Kidney (tissue), 14 donors: Measurements from ENCODE around the gene ORC3. TPM values are rescaled to one million over a fixed set of nuclear protein-coding genes. Genes with fewer than 3 reads are reported as not detected.
A peak's percentile ranks its signal among the peaks of the same experiment; 100 is the strongest.
"Not testable (repeated sequence)": the region's sequence is repeated elsewhere in the genome, so short reads cannot be mapped to it uniquely, and the experiment has no call there.

Experiments used
- DNase-seq, 5 donors: peaks; one replicate each; pipeline ENCODE4 v3.0.0-alpha.2; 2013 to 2020
- FAIRE-seq: peaks from 2 replicates; lab custom pipeline; 2012; peaks lifted over from hg19 to GRCh38; lab: Jason Lieb, UNC
- H3K27ac ChIP-seq, 2 donors: one replicate each; pipeline ENCODE4 v1.7.0; 2013; ENCODE audit warnings: low read depth in 2 of 2, low read length in 2 of 2, inconsistent platforms in 1 of 2
- H3K27me3 ChIP-seq: one replicate; pipeline ENCODE4 v1.7.1; 2013; ENCODE audit warnings: low read length, inconsistent platforms; ENCODE audit not compliant: control insufficient read depth, insufficient read depth
- H3K36me3 ChIP-seq, 3 donors: one replicate each; pipeline versions ENCODE4 v1.7.0 to v1.7.1; 2013; ENCODE audit warnings: low read length in 3 of 3, control low read depth in 1 of 3, inconsistent platforms in 1 of 3; ENCODE audit not compliant: insufficient read depth in 3 of 3, control insufficient read depth in 2 of 3
- H3K4me1 ChIP-seq, 3 donors: one replicate each; pipeline versions ENCODE4 v1.7.0 to v1.7.1; 2013; ENCODE audit warnings: low read length in 3 of 3, inconsistent platforms in 1 of 3, low read depth in 1 of 3; ENCODE audit not compliant: control insufficient read depth in 2 of 3, insufficient read depth in 2 of 3
- H3K4me3 ChIP-seq, 3 donors: one replicate each; pipeline versions ENCODE4 v1.7.0 to v1.8.1; 2013; ENCODE audit warnings: low read length in 3 of 3, control low read depth in 1 of 3, inconsistent platforms in 1 of 3
- H3K9ac ChIP-seq, 3 donors: one replicate each; pipeline versions ENCODE4 v1.7.0 to v1.7.1; 2013; ENCODE audit warnings: low read length in 3 of 3, control low read depth in 1 of 3, inconsistent platforms in 1 of 3
- H3K9me3 ChIP-seq, 3 donors: one replicate each; pipeline versions ENCODE4 v1.7.0 to v1.7.1; 2013; ENCODE audit warnings: low read length in 3 of 3, control low read depth in 1 of 3, inconsistent platforms in 1 of 3; ENCODE audit not compliant: control insufficient read depth in 2 of 3, insufficient read depth in 1 of 3
- CTCF ChIP-seq: IDR thresholded peaks from 3 replicates; pipeline ENCODE4 v1.5.1; 2012; ENCODE audit warnings: mild to moderate bottlenecking, moderate library complexity, borderline replicate concordance; ENCODE audit not compliant: insufficient read depth; ENCODE audit errors: extremely low read depth
- intact Hi-C: fragments of 100-400 bp; cut with DNase I; formaldehyde crosslinking; loops from one replicate; pipeline ENCODE4 v1.11.1; 2022
- polyA plus RNA-seq: library from polyadenylated mRNA; stranded (reverse); fragments of 350-450 nt; fragmentation: Illumina TruSeq; extraction: RNeasy Lipid Tissue Mini Kit (QIAGEN cat#74804); gene quantifications from one replicate; pipeline ENCODE4 v1.2.3, GENCODE V29; 2014; ENCODE audit warnings: low read depth, low replicate concordance; ENCODE audit not compliant: insufficient read depth
- total RNA-seq: library from RNA; stranded (reverse); fragmentation: NEBNext Ultra II Directional; extraction: Animal tissue kit (Norgen Biotek cat#: 25700); gene quantifications from one replicate; pipeline ENCODE4 v1.2.1, GENCODE V29; 2021
- donor health status: control.
- donor health status: control.
- donor health status: control.
- donor health status: control.
- donor health status: control.
- donor health status: DM: yes; HTN: yes; CAD: no.
- donor health status: Normal renal cell carcinoma (clear cell type).

ORC3 gene
- total and polyA plus RNA-seq, 2 donors from 2014 or later, result 16.4 to 22.7 TPM

- Histone ChIP-seq H3K27ac (no peak overlapping the region), H3K27me3 (no peaks in the 10 kb centered on the region), H3K4me3 (no peak overlapping the region), H3K9ac (no peak overlapping the region), H3K9me3 (no peaks in the 10 kb centered on the region), H3K4me1 (peaks cover 2 to 18% (median 13%) of the 10 kb centered on the region in 3 donors), H3K36me3 (no peaks in the 10 kb centered on the region)
- intact Hi-C loops, result no loop called here
- DNase-seq (no peak), FAIRE-seq (no peak)
- TF ChIP-seq CTCF, result no peak
Observed at GRCh38 chr6:87690441-87690840, 100.5 kb downstream of the ORC3 start.

- Histone ChIP-seq H3K36me3 (no peaks in the 10 kb centered on the region), H3K27me3 (no peaks in the 10 kb centered on the region), H3K9ac (no peak overlapping the region), H3K4me1 (peaks cover 2 to 13% (median 12%) of the 10 kb centered on the region in 3 donors), H3K27ac (no peak overlapping the region), H3K9me3 (no peaks in the 10 kb centered on the region), H3K4me3 (no peak overlapping the region)
- no peak for FAIRE-seq
- DNase-seq, result no peak
- intact Hi-C loops, result no loop called here
- no peak for TF ChIP-seq CTCF
Observed at GRCh38 chr6:87692086-87692485, 102.2 kb downstream of the ORC3 start.

GRCh38 chr6:87696817-87697216 lies 106.9 kb downstream of the ORC3 start:
- DNase-seq, H3K27ac ChIP-seq, intact Hi-C loops, H3K9me3 ChIP-seq, H3K36me3 ChIP-seq, FAIRE-seq, H3K9ac ChIP-seq, H3K4me3 ChIP-seq, H3K27me3 ChIP-seq: not testable (repeated sequence)
- H3K4me1 ChIP-seq, result peaks cover 10 to 13% (median 12%) of the 10 kb centered on the region in 3 donors

DNA sequence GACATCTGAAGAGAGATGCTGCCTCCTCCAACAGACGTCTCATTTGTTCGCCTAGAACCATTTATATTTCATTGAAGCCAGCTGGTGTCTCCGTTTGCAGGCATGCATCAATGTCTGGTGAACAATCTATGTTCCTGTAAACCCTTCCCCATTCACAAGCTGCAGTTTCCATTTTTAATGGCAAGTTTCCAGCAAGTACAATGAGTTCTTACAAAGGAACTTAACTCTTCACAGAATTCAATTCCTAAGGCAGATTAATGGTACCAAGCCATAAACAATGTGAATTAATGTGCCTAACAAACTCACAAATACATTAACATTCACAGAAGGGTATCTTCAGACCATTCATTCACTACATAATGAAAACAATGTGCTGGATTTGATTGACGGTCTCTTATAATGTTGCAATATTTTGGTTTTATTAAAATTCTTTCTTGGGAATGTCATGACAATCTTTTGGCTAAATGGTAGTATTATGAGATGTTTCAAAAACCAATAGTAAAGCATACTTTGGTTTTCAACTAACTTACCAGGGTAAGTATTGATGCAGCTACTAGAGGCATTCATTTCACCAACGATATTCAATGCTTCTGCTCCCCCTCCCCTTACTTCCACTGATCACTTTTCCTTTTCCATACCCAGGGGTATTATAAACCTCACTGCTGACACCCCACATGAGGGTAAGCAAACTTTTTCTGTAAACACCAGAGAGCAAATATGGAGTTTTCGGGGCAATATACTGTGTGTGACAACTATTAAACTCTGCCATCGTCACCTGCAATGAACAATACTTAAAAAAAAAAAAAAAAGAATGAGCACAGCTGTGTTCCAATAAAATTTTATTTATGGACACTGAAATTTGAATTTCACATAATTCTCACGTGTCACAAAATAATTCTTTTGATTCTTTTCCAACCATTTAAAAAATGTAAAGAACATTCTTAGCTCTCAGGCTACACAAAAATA lies 107.9 kb downstream of the ORC3 start:
- Histone ChIP-seq H3K4me3 (peak overlapping the region; percentile 48 to 90 (median 79)), H3K27ac (no peak overlapping the region), H3K4me1 (peaks cover 8 to 12% (median 10%) of the 10 kb centered on the region in 3 donors), H3K27me3 (no peaks in the 10 kb centered on the region), H3K9me3 (no peaks in the 10 kb centered on the region), H3K9ac (peak overlapping the region in 1 of 3 donors; percentile 27), H3K36me3 (no peaks in the 10 kb centered on the region)
- no peak for TF ChIP-seq CTCF
- intact Hi-C loops, result no loop called here
- DNase-seq (peak in 3 of 5 donors; percentile 52 to 95 (median 83)), FAIRE-seq (no peak)
